OCI-LY7 (cell line): ENCODE results near the gene PGC.

Source experiments
- EZH2phosphoT487 ChIP-seq: fragments of 200-600 bp; sonication (generic); IDR thresholded peaks from 2 replicates; pipeline ENCODE4 v1.6.1; 2018; ENCODE audit warnings: low read depth, borderline replicate concordance, mild to moderate bottlenecking, mixed run types, antibody characterized with exemption, low read length, moderate library complexity, mixed read lengths
- TF ChIP-seq, protein P1 (sequence below): fragments of 200-600 bp; sonication (generic); conservative IDR thresholded peaks from 2 replicates; pipeline ENCODE4 v1.5.1; 2014; ENCODE audit warnings: mild to moderate bottlenecking, antibody characterized with exemption, low read length, moderate library complexity, mixed read lengths

DNA sequence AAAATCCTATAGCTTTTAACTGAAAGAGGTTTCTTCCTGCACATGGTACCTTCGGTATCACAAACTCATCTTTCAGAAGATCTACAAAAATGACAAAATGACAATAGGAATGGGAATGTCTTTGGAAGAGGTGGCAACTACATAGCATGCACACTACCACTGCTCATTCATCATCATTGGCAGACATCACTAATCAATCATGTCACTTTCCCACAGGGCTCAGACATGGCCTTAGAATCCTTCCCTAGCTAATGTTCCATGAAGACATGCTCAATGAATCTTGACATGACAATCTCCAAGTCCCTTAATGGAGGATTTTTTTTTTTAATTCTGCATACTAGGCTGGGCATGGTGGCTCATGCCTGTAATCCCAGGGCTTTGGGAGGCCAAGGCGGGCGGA, 3.2 kb upstream of the PGC start:
- TF ChIP-seq, protein P1, sequence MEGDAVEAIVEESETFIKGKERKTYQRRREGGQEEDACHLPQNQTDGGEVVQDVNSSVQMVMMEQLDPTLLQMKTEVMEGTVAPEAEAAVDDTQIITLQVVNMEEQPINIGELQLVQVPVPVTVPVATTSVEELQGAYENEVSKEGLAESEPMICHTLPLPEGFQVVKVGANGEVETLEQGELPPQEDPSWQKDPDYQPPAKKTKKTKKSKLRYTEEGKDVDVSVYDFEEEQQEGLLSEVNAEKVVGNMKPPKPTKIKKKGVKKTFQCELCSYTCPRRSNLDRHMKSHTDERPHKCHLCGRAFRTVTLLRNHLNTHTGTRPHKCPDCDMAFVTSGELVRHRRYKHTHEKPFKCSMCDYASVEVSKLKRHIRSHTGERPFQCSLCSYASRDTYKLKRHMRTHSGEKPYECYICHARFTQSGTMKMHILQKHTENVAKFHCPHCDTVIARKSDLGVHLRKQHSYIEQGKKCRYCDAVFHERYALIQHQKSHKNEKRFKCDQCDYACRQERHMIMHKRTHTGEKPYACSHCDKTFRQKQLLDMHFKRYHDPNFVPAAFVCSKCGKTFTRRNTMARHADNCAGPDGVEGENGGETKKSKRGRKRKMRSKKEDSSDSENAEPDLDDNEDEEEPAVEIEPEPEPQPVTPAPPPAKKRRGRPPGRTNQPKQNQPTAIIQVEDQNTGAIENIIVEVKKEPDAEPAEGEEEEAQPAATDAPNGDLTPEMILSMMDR, result no peak
- no peak for TF ChIP-seq EZH2phosphoT487
